Nephron (organoid): ENCODE results near the gene APOA1.

Experiments used
- H3K27ac Mint-ChIP-seq, 3 experiments: 2 replicates each; pipeline ENCODE4 v1.8.0; 2020; ENCODE audit warnings: mixed read lengths in 3 of 3, mild to moderate bottlenecking in 2 of 3, moderate library complexity in 1 of 3
- H3K27me3 Mint-ChIP-seq: 2 replicates; pipeline ENCODE4 v1.8.0; 2021; ENCODE audit warnings: low read depth, mild to moderate bottlenecking, moderate library complexity, mixed read lengths
- H3K36me3 Mint-ChIP-seq: 2 replicates; pipeline ENCODE4 v1.8.0; 2020; ENCODE audit warnings: low read depth, mixed read lengths
- H3K4me1 Mint-ChIP-seq: 2 replicates; pipeline ENCODE4 v1.8.0; 2020; ENCODE audit warnings: mixed read lengths
- H3K4me3 Mint-ChIP-seq, 3 experiments: 2 replicates each; pipeline ENCODE4 v1.8.0; 2020; ENCODE audit warnings: mild to moderate bottlenecking in 3 of 3, mixed read lengths in 3 of 3, moderate library complexity in 2 of 3
- H3K9me3 Mint-ChIP-seq: 2 replicates; pipeline ENCODE4 v1.8.0; 2020; ENCODE audit warnings: mixed read lengths
- CTCF ChIP-seq, 3 experiments: fragments of 200-600 bp; sonication (generic); IDR thresholded peaks; one replicate each; pipeline ENCODE4 v1.5.0; 2021; ENCODE audit warnings: antibody characterized with exemption in 3 of 3; ENCODE audit not compliant: unreplicated experiment in 3 of 3

The APOA1 gene

GRCh38 chr11:116792144-116792868 is 45.1 kb downstream of the APOA1 start:
- Mint-ChIP-seq H3K9me3 (no peaks in the 10 kb centered on the region), H3K27ac (no peak overlapping the region), H3K4me3 (no peak overlapping the region), H3K27me3 (peaks cover 8% of the 10 kb centered on the region), H3K36me3 (peaks cover under 1% of the 10 kb centered on the region), H3K4me1 (peaks cover 16% of the 10 kb centered on the region)
- TF ChIP-seq CTCF (IDR thresholded peaks at IDR 0.05; ENCODE audit: unreplicated experiment in 3 of 3) = no peak

DNA sequence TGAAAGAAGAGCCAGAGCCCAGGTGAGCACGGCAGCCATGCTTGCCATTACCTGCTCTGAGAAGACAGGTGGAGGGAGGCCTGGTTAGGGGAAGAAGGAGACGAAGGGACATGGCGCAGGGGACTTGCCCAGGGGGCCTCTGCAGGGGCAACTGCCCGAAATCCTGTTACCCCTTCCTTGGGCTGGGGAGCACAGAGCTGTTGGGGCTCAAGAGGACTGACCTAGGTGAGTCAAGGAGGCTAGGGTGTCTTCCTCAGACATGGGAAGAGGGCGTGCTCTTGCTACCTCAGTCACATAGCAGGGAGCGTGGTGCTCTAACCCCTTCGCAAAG is 45.6 kb downstream of the APOA1 start, which contains the start of gene APOA5:
Gene APOA5, minus strand, starts transcription at position 67 of the 331 bp plus-strand sequence. Its CDS starts 19 bp downstream, at position 48.
- Mint-ChIP-seq H3K9me3 (no peaks in the 10 kb centered on the region), H3K36me3 (peaks cover 5% of the 10 kb centered on the region), H3K27ac (peak within 1 kb of the TSS in 1 of 3 experiments; percentile 26), H3K4me1 (peaks cover 21% of the 10 kb centered on the region), H3K27me3 (peaks cover 8% of the 10 kb centered on the region), H3K4me3 (peak within 1 kb of the TSS; percentile 63 to 77 (median 67))
- TF ChIP-seq CTCF (IDR thresholded peaks at IDR 0.05; ENCODE audit: unreplicated experiment in 3 of 3) = no peak

DNA sequence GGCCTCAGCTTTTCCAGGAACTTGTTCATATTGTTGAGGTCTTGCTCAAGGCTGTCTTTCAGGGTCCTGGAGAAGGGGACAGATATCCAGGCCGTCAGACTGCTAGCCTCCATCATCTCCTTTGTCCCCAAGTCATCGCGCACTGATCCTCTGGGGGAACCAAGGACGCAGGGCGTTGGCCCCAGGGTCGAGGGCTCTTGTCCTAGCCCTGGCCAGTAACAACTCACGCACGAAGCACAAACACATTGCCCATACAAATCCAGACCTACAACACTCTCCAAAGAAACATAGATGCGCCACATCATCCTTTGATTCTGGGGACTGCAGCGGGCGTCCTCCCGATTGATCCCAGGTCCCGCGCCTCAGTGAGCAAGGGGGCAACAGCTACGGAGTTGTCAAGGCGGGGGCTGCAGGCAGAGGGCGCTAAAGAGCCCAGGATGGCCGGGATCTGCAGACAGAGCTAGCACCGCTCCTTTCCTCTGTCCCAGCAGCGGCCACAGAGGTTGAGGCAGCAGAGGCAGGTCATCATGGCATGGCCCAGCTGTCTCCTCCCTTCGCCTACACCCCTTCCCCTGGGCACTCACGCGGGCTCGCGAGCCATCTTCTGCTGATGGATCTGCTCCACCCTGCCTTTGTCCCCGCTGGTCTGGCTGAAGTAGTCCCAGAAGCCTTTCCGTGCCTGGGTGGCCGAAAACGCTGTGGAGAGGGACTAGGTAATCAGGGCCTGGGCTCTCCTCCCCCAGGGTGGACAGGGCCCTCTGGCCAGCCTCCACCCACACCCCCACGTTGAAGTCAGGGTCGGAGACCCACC is 46.2 kb downstream of the APOA1 start:
- H3K36me3 Mint-ChIP-seq = peaks cover 5% of the 10 kb centered on the region
- TF ChIP-seq CTCF (IDR thresholded peaks at IDR 0.05; ENCODE audit: unreplicated experiment in 3 of 3) = peak; percentile 80 to 86 (median 81)
- peak overlapping the region; percentile 63 to 77 (median 67) for H3K4me3 Mint-ChIP-seq
- peaks cover 23% of the 10 kb centered on the region for H3K4me1 Mint-ChIP-seq
- peak overlapping the region in 1 of 3 experiments; percentile 26 for H3K27ac Mint-ChIP-seq
- peaks cover 8% of the 10 kb centered on the region for H3K27me3 Mint-ChIP-seq
- H3K9me3 Mint-ChIP-seq = no peaks in the 10 kb centered on the region

- no peaks in the 10 kb centered on the region for H3K9me3 Mint-ChIP-seq
- H3K27ac Mint-ChIP-seq = no peak overlapping the region
- TF ChIP-seq CTCF (IDR thresholded peaks at IDR 0.05; ENCODE audit: unreplicated experiment in 3 of 3) = no peak
- H3K36me3 Mint-ChIP-seq = peaks cover 11% of the 10 kb centered on the region
- peaks cover 8% of the 10 kb centered on the region for H3K27me3 Mint-ChIP-seq
- peak overlapping the region in 2 of 3 experiments; percentile 63 to 77 for H3K4me3 Mint-ChIP-seq
- peaks cover 23% of the 10 kb centered on the region for H3K4me1 Mint-ChIP-seq
Measured at GRCh38 chr11:116790167-116791001, 47.0 kb downstream of the APOA1 start.

DNA sequence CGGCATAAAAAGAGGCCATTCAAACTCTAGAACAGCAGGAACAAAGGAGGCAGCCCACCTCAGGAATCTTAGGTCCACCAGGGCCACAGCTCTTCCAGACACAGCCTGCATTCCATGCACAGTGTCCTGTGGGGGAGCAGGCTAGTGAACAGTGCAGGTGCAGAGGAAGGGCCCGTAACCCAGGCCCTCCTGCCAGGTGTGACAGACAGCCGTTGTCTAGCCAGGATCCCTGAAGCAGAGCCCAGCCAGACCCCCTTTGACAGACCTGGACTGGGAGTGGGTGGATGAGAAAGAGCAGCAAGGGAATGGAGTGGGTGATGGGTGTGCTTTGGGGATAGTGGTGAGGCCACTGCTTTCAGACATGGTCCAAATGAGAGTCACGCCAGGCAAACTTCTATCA is 48.4 kb downstream of the APOA1 start:
- H3K27me3 Mint-ChIP-seq = peaks cover 8% of the 10 kb centered on the region

More for the DNA sequence above, 48.4 kb downstream of the APOA1 start:
- Mint-ChIP-seq H3K27ac (no peak overlapping the region), H3K36me3 (peaks cover 25% of the 10 kb centered on the region), H3K4me3 (peak overlapping the region; percentile 97 to 99 (median 98)), H3K9me3 (no peaks in the 10 kb centered on the region), H3K4me1 (peaks cover 23% of the 10 kb centered on the region)
- TF ChIP-seq CTCF (IDR thresholded peaks at IDR 0.05; ENCODE audit: unreplicated experiment in 3 of 3) = no peak
